ENCODE results near the gene RPS19BP1. TPM values are rescaled to one million over a fixed set of nuclear protein-coding genes. Genes with fewer than 3 reads are reported as not detected.

Gene RPS19BP1
- total RNA-seq, 6 experiments from 2014 or later: 31.0 to 104 (median 32.8) TPM

- Histone ChIP-seq H3K4me3 (no peak overlapping the region), H3K27ac (no peak overlapping the region), H3K27me3 (no peaks in the 10 kb centered on the region), H3K9me3 (no peaks in the 10 kb centered on the region), H3K36me3 (peaks cover 0 to under 1% (median 0%) of the 10 kb centered on the region in 4 donors), H3K4me1 (peaks cover 0 to 18% (median 6%) of the 10 kb centered on the region in 4 donors)
- TF ChIP-seq CTCF (IDR thresholded peaks at IDR 0.05) (no peak), POLR2A (IDR thresholded peaks at IDR 0.05) (no peak)
- DNase-seq: no peak
- no peak for ATAC-seq
- 15% methylated on average over 4 of the region's 13 CpGs for WGBS (ENCODE audit: insufficient coverage, low coverage, low lambda C conversion rate, missing lambda C conversion rate)
- intact Hi-C loops (cut with DNase I): loop anchor here (5.0 kb wide), 1 partner anchor 492 kb away; no protein-coding TSS in a partner anchor
Observed at GRCh38 chr22:39535357-39535725, 2.8 kb upstream of the RPS19BP1 start.

- H3K27ac ChIP-seq: no peak overlapping the region
- peaks cover 0 to 6% (median 0%) of the 10 kb centered on the region in 4 donors for H3K36me3 ChIP-seq
- intact Hi-C loops (cut with DNase I): loop anchor here (5.0 kb wide), 1 partner anchor 493 kb away; no protein-coding TSS in a partner anchor
- no peaks in the 10 kb centered on the region for H3K27me3 ChIP-seq
- no peak overlapping the region for H3K4me3 ChIP-seq
- peak; percentile 40 to 49 (median 44) for ATAC-seq
- H3K4me1 ChIP-seq: peaks cover 0 to 24% (median 9%) of the 10 kb centered on the region in 4 donors
- peak; percentile 82 to 85 (median 83) for DNase-seq
- 0% methylated on average over 4 of the region's 41 CpGs for WGBS (ENCODE audit: insufficient coverage, low coverage, low lambda C conversion rate, missing lambda C conversion rate)
- no peak for TF ChIP-seq POLR2A (IDR thresholded peaks at IDR 0.05)
- TF ChIP-seq CTCF (IDR thresholded peaks at IDR 0.05): peak; percentile 92 to 98 (median 95)
- no peaks in the 10 kb centered on the region for H3K9me3 ChIP-seq
Observed at GRCh38 chr22:39534591-39535356, 2.2 kb upstream of the RPS19BP1 start.

- TF ChIP-seq POLR2A (IDR thresholded peaks at IDR 0.05): no peak
- TF ChIP-seq CTCF (IDR thresholded peaks at IDR 0.05): no peak
- ATAC-seq (no peak), DNase-seq (no peak)
- Histone ChIP-seq H3K27ac (no peak overlapping the region), H3K36me3 (peaks cover 0 to 11% (median 0%) of the 10 kb centered on the region in 4 donors), H3K4me1 (peaks cover 0 to 31% (median 10%) of the 10 kb centered on the region in 4 donors), H3K4me3 (no peak overlapping the region), H3K27me3 (no peaks in the 10 kb centered on the region), H3K9me3 (no peaks in the 10 kb centered on the region)
- intact Hi-C loops (cut with DNase I): no loop called here
- 75% methylated on average over 7 of the region's 12 CpGs for WGBS (ENCODE audit: insufficient coverage, low coverage, low lambda C conversion rate, missing lambda C conversion rate)
Observed at GRCh38 chr22:39534092-39534506, 1.6 kb upstream of the RPS19BP1 start.

- H3K9me3 ChIP-seq: no peaks in the 10 kb centered on the region
- H3K4me1 ChIP-seq: peaks cover 0 to 54% (median 21%) of the 10 kb centered on the region in 4 donors
- H3K27me3 ChIP-seq: no peaks in the 10 kb centered on the region
- 14% methylated on average over 7 of the region's 9 CpGs for WGBS (ENCODE audit: insufficient coverage, low coverage, low lambda C conversion rate, missing lambda C conversion rate)
- TF ChIP-seq POLR2A (IDR thresholded peaks at IDR 0.05) (no peak), CTCF (IDR thresholded peaks at IDR 0.05) (peak in 3 of 4 donors; percentile 9 to 22 (median 18))
- no peak overlapping the region for H3K4me3 ChIP-seq
- peaks cover 0 to 19% (median 0%) of the 10 kb centered on the region in 4 donors for H3K36me3 ChIP-seq
- intact Hi-C loops (cut with DNase I): no loop called here
- DNase-seq (peak in 1 of 3 donors; percentile 47), ATAC-seq (no peak)
- no peak overlapping the region for H3K27ac ChIP-seq
Observed at GRCh38 chr22:39530692-39531331, 1.7 kb downstream of the RPS19BP1 start.
